ENCODE data around the gene PEX14. TPM values are rescaled to one million over a fixed set of nuclear protein-coding genes. Genes with fewer than 3 reads are reported as not detected.

Gene PEX14
- total RNA-seq, 1 donor: 15.2 TPM

DNA sequence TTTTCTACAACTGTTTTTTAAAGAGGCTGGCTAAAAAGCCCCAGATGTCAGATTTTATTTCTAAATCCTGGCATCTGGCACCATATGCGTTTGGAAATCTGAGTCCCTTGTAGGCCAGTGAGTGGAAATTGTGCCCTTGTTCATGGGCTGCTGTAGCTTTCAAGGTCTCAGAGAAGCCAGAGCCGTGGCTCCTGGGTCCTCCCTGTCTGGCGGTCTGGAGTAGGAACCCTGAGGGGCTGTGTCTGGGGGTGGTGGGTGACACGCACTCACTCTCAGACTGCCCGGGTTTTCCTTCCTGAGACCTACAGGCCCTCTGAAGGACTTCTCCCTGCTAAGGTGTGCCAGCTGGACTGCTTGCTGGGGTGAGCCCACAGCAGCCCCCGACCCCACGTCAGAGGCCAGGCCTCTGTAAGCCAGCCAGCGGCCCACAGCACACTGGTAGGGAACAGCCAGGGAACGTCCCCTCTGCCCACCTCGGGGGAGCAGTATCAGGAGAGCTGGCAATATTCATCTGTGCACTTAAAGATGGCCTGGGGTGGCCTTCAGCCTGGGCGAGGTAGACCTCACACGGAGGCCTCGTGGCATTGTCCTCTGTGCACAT, 151.5 kb downstream of the PEX14 start:
- Histone ChIP-seq H3K4me1 (ENCODE audit: insufficient read depth, low read length) (no peaks in the 10 kb centered on the region), H4K20me1 (ENCODE audit: insufficient read depth, low read length) (no peaks in the 10 kb centered on the region), H3K36me3 (ENCODE audit: insufficient read depth, low read length) (peaks cover 23% of the 10 kb centered on the region), H3K4me2 (ENCODE audit: insufficient read depth, low read length) (no peak overlapping the region), H3K79me2 (ENCODE audit: insufficient read depth, low read length) (no peaks in the 10 kb centered on the region), H2AFZ (ENCODE audit: low read length) (no peak overlapping the region), H3K4me3 (ENCODE audit: insufficient read depth, low read length) (no peak overlapping the region), H3K9me3 (ENCODE audit: low read depth, low read length) (no peaks in the 10 kb centered on the region), H3K27ac (ENCODE audit: low read depth, low read length) (no peak overlapping the region), H3K27me3 (ENCODE audit: insufficient read depth, low read length) (no peaks in the 10 kb centered on the region)
- peak; percentile 76 for DNase-seq (ENCODE audit: insufficient read length, low spot score, missing footprints)
- TF ChIP-seq, protein P1, sequence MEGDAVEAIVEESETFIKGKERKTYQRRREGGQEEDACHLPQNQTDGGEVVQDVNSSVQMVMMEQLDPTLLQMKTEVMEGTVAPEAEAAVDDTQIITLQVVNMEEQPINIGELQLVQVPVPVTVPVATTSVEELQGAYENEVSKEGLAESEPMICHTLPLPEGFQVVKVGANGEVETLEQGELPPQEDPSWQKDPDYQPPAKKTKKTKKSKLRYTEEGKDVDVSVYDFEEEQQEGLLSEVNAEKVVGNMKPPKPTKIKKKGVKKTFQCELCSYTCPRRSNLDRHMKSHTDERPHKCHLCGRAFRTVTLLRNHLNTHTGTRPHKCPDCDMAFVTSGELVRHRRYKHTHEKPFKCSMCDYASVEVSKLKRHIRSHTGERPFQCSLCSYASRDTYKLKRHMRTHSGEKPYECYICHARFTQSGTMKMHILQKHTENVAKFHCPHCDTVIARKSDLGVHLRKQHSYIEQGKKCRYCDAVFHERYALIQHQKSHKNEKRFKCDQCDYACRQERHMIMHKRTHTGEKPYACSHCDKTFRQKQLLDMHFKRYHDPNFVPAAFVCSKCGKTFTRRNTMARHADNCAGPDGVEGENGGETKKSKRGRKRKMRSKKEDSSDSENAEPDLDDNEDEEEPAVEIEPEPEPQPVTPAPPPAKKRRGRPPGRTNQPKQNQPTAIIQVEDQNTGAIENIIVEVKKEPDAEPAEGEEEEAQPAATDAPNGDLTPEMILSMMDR (IDR thresholded peaks at IDR 0.05; ENCODE audit: extremely low read depth, low read depth, low read length): no peak

DNA sequence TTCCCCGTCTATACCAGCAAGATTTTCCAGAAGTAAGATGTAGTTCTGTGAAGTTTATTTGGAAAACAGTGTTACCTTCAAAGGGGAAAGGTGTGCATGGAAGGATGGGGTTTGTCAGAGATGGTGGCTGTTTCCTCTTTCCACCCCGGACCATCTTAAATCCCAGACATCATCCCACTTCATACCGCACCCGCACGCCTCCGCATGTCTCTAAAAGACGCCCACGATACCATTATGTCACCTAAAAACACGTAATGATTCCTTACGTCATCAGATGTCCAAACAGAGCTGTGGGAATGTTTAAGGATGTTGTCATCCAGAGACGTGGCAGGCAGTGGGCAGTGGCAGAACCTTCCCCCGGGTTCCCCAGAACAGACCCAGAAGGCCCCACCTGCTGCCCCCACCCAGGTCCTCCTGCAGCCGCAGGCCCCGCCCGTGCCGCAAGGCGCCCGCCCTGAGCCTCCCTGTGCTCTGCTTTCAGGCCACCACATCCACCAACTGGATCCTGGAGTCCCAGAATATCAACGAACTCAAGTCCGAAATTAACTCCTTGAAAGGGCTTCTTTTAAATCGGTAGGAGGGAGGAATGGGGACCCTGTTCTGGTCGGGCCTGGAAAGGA, 152.2 kb downstream of the PEX14 start:
- Histone ChIP-seq H3K27me3 (ENCODE audit: insufficient read depth, low read length) (no peaks in the 10 kb centered on the region), H4K20me1 (ENCODE audit: insufficient read depth, low read length) (no peaks in the 10 kb centered on the region), H3K4me3 (ENCODE audit: insufficient read depth, low read length) (no peak overlapping the region), H3K36me3 (ENCODE audit: insufficient read depth, low read length) (peaks cover 23% of the 10 kb centered on the region), H2AFZ (ENCODE audit: low read length) (no peak overlapping the region), H3K27ac (ENCODE audit: low read depth, low read length) (no peak overlapping the region), H3K4me2 (ENCODE audit: insufficient read depth, low read length) (no peak overlapping the region), H3K4me1 (ENCODE audit: insufficient read depth, low read length) (no peaks in the 10 kb centered on the region), H3K9me3 (ENCODE audit: low read depth, low read length) (no peaks in the 10 kb centered on the region), H3K79me2 (ENCODE audit: insufficient read depth, low read length) (no peaks in the 10 kb centered on the region)
- TF ChIP-seq, protein P1 (IDR thresholded peaks at IDR 0.05; ENCODE audit: extremely low read depth, low read depth, low read length): no peak
- peak; percentile 75 for DNase-seq (ENCODE audit: insufficient read length, low spot score, missing footprints)

DNA sequence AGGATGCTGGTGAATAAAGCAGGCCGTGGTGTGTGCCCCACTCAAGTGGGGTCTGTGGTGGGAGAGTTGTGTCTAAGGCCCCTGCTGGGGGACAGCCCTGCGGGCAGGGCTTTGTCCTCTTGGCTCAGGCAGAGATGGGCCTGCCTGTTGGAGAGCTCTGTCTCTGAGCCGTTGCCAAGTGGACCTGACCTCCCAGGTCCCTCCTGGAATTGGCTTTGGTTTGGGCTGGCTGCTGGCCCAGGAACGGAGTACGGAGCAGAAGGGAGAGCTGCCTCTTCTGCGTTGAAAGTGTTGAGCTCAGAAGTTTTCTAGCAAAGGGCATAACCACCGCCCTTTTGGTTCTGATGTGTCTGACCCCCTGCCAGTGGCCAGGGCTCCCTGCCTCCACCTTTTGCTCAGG, 153.9 kb downstream of the PEX14 start:
- no peak overlapping the region for H2AFZ ChIP-seq (ENCODE audit: low read length)
- H3K36me3 ChIP-seq (ENCODE audit: insufficient read depth, low read length): peaks cover 14% of the 10 kb centered on the region
- H3K4me1 ChIP-seq (ENCODE audit: insufficient read depth, low read length): no peaks in the 10 kb centered on the region
- no peak overlapping the region for H3K4me3 ChIP-seq (ENCODE audit: insufficient read depth, low read length)
- H3K9me3 ChIP-seq (ENCODE audit: low read depth, low read length): no peaks in the 10 kb centered on the region
- H4K20me1 ChIP-seq (ENCODE audit: insufficient read depth, low read length): no peaks in the 10 kb centered on the region
- no peaks in the 10 kb centered on the region for H3K27me3 ChIP-seq (ENCODE audit: insufficient read depth, low read length)
- H3K79me2 ChIP-seq (ENCODE audit: insufficient read depth, low read length): no peaks in the 10 kb centered on the region
- TF ChIP-seq, protein P1 (IDR thresholded peaks at IDR 0.05; ENCODE audit: extremely low read depth, low read depth, low read length): no peak
- H3K27ac ChIP-seq (ENCODE audit: low read depth, low read length): no peak overlapping the region
- no peak overlapping the region for H3K4me2 ChIP-seq (ENCODE audit: insufficient read depth, low read length)
- peak; percentile 36 for DNase-seq (ENCODE audit: insufficient read length, low spot score, missing footprints)

DNA sequence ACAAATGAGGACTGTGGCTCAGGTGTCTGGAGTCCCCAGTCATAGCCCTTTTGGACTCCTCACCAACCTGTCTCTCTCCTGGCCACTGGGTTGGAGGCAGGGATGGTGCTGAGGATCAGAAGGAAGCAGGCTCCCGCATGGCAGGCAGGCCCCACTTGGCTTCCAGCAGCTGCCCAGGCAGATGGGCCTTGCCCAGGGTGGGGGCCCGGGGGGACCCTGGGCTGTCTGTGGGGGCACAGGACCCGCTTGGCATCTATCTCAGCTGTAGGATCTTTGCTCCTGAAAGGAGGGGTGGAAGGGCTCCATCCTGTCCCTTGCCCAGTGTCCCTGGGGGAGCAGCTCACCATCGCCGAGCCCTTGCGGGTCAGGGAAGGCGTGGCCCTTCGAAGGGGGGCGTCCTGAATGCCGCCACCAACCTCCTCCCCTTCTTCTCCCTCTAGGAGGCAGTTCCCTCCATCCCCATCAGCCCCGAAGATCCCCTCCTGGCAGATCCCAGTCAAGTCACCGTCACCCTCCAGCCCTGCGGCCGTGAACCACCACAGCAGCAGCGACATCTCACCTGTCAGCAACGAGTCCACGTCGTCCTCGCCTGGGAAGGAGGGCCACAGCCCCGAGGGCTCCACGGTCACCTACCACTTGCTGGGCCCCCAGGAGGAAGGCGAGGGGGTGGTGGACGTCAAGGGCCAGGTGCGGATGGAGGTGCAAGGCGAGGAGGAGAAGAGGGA, 154.5 kb downstream of the PEX14 start:
- no peaks in the 10 kb centered on the region for H3K79me2 ChIP-seq (ENCODE audit: insufficient read depth, low read length)
- no peak overlapping the region for H3K4me2 ChIP-seq (ENCODE audit: insufficient read depth, low read length)
- H4K20me1 ChIP-seq (ENCODE audit: insufficient read depth, low read length): no peaks in the 10 kb centered on the region
- DNase-seq (ENCODE audit: insufficient read length, low spot score, missing footprints): peak; percentile 70
- peaks cover 3% of the 10 kb centered on the region for H3K4me1 ChIP-seq (ENCODE audit: insufficient read depth, low read length)
- H3K27me3 ChIP-seq (ENCODE audit: insufficient read depth, low read length): no peaks in the 10 kb centered on the region
- no peaks in the 10 kb centered on the region for H3K9me3 ChIP-seq (ENCODE audit: low read depth, low read length)
- H2AFZ ChIP-seq (ENCODE audit: low read length): no peak overlapping the region
- no peak overlapping the region for H3K4me3 ChIP-seq (ENCODE audit: insufficient read depth, low read length)
- no peak overlapping the region for H3K27ac ChIP-seq (ENCODE audit: low read depth, low read length)
- peaks cover 13% of the 10 kb centered on the region for H3K36me3 ChIP-seq (ENCODE audit: insufficient read depth, low read length)
- TF ChIP-seq, protein P1 (IDR thresholded peaks at IDR 0.05; ENCODE audit: extremely low read depth, low read depth, low read length): no peak

Measured in osteoblast (primary cell).